GM21723 (cell line): Measurements from ENCODE around the gene ARHGEF1.

ENCODE experiments used
- ATAC-seq: cut with Tn5 transposase; IDR thresholded peaks from one replicate; pipeline ENCODE4 v1.9.1; 2021; ENCODE audit warnings: mild to moderate bottlenecking, moderate library complexity; ENCODE audit not compliant: unreplicated experiment

The ARHGEF1 gene

DNA sequence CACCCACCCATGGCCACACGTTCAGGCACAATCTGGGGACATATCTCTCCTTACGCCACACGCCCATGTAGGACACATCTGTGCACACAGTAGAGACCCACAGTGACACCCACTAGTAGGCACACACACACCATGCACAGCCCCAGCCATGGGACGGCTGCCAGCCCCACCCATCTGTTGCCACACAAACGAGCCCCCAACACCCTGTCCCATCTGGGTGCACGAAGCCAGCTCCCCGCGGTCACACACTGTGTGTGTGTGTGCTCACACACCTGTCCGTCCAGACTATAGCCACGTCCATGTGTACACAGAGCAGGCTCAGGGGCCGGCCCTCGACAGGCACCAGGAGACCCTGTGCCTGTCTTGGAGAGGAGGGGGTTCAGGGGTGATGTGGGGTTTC, 34.7 kb downstream of the ARHGEF1 start:
- ATAC-seq: no peak

DNA sequence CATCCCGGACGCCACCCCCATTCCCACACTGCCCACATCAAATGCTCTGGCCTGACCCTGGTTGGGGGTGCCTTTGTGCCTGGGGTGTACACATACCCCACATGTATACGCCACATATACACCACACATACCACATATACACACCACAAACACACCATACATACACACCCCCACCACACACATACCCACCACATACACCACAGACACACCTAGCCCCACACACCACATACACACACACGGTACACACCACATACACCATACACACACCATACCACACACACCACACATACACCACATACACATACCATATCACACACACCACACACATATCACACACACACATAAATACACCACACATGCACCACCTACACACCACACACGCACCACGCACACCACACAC, 35.1 kb downstream of the ARHGEF1 start:
- no peak for ATAC-seq

DNA sequence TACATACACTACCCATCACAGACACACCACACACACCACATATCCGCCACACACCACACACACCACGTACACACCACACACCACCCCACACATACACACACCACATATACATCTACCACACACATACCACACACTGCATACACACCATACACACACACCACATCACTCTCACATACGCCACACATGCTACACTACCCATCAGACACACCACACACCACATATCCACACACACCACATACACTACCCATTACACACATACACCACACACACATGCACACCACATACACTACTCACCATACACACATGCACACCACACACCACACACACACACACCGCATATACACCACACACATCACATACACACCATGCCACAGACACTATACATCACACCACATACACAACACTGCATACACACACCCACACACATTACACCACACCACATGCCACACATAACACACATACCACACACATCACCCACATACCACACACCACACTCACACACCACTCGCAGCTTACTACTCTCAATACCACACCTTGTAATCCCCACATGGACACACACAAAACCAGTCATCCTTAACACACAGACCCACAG, 35.8 kb downstream of the ARHGEF1 start:
- no peak for ATAC-seq

DNA sequence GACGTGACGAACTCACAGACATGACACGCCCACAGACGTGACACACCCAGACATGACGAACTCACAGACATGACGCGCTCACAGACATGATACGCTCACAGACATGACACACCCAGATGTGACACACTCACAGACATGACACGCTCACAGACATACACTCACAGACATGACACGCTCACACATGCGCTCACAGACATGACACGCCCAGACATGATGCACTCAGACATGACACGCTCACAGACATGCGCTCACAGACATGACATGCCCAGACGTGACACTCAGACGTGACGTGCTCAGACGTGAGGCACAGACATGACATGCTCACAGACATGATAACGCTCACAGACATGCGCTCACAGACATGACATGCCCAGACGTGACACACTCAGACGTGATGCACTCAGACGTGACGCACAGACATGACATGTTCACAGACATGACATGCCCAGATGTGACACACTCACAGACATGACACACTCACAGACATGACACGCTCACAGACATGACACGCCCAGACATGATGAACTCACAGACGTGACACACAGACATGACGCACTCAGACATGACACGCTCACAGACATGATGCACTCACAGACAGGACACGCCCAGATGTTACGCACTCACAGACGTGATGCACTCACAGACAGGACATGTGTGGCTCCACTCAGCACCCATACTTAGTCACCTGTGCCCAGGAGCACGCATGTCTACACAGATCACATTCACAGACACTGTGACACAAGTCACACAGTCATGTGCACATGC, 37.1 kb downstream of the ARHGEF1 start:
- no peak for ATAC-seq

DNA sequence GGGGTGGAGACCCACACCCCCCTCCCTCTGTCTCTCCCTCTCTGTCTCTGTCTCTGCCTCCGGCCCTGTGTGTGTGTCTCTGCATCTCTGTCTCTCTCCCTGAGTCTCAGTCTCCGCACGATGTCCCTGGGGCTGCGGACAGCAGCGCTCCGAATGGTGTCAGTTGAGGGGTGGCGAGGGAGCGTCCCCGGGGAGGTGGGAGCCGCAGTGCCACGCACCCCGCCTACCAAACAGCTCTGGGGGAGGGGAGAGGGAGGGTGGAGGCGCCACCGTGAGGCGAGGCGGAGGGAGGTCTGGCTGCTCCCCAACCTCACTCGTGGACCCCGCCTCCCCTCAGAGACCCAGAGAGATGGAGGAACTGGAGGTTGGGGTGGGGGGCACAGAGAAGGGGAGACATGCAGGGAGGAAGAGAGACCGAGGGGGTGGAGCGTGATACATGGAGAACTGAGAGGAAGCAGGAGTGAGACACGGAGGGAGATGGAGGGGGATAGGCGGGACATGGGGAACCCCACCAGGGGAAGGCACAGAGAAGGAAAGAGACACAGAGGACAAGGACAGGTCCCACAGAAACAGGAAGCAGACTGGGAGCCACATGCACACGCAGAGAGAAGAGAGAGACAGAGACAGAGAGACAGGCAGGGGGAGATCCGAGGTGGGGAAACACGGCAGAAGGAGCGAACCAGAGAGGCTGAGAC, 38.0 kb downstream of the ARHGEF1 start:
- no peak for ATAC-seq

DNA sequence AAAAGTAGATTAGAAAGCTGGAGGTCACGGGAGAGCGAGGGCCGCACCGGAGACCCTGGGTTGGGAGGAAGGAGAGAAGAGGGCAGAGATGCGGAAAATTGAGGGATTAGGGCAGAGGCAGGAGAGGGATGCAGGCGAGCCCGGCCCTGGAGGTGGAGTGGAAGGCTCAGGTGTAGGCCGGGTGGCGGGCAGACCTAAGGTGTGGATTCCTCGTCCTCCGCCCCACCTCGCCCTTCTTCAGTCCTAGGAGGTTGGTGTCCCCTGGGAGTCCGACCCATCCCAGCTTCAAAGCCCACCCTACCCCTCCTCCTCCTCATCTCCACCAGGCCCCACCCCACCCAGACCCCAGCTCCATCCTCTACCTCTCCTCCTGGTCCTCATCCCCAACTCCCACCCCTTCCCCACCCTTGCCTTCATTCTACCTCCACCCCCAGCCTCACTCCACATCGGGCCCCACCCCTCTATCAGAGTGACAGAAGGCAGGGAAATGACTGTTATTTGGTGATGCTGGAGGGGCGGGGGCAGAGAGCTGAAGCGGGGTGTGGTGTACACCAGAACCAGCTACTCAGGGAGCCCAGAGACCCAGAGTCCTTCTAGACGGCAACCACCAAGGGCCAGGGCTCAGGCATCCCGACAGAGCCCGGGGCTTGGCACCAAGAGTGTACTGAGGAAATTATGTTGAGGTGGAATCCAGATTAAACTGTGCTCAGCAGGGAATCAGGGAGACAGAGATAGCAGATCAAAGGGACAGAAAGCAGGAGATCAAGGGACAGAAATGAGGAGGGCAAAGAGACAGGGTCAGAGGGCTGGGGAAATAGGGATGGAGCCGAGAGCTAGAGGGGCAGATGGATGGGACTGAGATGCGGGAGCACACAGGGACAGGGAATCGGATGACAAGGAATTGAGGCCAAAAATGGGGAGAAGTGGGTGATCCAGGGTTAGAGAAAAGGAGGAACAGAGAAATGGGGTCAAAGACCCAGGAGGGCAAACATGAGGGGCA, 38.9 kb downstream of the ARHGEF1 start:
- ATAC-seq: no peak

DNA sequence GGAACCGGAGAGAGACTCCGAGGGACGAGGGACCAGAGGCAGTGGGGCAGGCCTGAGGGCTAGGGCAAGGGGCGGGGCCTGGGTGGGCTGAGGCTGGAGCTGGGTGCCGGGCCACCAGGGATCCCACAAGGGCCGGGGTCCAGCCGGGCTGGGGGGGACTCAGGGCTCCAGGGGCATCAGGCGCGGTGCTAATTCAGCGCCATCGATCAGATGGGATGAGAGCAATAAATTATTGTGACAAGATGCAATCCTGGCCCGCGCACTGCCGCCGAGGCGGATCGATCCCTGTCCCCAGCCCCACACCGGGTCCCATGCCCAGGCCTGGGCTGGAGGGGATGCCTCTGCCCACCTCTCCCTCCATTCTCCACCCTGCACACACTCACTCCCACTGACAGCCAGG, 39.6 kb downstream of the ARHGEF1 start:
- no peak for ATAC-seq

DNA sequence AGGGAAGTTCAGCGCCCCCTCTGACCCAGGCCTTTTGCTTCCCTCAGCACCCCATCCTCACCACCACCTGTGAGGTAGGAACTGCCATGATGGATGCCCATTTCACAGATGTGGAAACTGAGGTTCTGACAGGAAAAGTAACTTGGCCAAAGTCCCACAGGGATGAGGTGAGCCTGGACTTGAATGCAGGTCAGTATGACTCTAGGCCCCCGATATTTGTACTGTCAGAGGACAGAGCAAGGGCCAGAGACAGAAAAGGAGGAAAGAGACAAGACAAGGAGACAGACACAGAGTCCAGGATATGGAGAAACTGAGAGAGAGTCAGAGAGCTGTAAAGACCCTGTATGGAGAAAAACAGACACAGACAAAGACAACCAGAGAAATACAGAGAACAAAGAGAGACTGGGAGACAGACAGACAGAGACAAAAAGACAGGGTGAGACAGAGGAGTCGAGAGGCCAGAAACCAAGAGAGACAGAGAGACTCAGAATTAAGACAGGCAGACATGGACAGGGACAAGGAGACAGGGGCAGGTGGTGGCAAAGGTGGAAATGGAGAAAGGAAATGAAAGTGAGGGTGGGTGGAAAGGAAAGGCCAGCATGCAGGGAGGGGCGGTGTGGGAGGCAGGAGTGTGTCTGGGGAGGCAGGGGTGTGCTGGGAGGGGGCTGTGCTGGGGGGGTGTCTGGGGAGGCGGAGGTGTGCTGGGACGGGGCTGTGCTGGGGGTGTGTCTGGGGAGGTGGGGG, 40.2 kb downstream of the ARHGEF1 start:
- no peak for ATAC-seq

DNA sequence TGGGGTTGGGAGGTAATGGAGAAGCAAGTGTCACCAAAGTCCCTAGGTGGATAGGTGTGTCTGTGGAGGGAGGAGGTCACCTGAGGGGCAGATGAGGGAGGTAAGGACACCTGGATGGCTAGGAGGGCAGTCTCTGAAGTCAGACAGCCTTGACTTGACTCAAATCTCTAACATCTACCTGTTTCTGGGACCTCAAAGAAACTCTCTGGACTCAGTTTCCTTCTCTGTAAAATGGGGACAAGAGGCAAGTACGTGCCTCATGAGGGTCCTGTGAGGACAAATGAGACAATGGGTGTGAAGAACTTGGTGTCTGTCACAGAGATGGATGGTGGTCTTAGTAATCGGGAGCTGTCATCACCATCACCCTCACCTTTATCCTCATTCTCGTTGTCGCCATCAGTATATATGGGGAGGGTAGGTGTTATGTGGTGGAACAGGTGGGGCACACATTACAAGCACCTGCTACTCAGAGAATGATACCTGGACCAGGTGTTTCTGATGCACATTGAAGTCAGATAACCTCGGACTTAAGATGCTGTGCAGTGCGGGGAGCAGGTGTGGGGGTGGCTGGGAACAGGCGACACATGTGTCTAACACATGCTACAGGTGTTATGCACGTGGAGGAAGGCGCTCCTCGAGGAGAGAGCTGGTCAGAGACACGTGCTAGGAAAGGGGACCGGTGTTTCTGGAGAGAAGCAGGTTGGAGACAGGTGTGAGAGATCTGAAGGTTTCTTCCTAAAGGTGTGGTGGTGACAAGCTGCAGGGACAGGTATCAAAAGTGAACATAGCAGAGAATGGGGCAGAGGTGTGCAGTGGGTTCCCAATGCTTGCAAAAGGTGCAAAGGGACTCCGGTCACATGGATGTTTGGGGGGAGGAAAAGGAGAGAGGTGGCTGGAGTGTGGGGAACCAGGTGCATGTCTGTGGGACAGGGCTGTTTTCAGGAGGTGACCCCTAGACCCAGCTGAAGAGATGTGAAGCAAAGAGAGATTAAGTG, 41.5 kb downstream of the ARHGEF1 start:
- ATAC-seq: no peak

DNA sequence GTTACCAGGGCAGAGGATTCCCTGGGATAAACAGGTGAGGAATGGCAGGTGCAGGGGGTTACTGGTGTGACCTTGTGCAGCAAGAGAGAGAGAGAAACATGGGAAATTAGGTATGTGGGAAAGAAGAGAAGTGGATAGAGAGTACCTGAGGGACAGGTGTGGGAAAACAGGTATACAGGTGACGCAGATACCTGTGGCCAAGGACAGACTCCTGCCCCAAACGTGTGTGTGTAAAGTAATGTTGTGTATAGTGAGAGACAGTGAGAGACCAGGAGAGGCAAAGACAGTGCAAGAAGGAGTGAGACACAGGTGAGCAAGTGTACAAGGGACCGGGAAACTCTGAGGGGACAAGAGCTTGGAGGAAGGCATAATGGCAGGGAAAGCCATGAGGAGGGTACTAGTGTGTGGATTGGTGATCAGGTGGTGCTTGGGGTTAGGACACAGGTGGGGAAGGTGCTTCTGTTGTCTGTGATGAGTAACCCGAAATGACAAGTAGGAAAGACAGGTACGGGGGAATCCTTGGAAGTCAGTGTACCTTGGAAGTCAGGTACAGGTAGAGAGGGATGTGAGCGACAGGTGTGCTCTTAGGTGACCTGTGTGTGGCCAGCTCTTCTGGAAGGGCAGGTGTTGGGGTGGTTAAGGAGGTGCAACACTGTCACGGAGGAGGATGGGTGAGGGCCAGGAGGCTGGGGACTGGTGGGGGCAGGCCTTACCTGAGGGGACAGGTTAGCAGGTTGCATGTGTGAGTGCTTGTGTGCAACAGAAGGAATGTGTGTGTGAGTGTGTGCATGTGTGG, 42.4 kb downstream of the ARHGEF1 start:
- no peak for ATAC-seq

DNA sequence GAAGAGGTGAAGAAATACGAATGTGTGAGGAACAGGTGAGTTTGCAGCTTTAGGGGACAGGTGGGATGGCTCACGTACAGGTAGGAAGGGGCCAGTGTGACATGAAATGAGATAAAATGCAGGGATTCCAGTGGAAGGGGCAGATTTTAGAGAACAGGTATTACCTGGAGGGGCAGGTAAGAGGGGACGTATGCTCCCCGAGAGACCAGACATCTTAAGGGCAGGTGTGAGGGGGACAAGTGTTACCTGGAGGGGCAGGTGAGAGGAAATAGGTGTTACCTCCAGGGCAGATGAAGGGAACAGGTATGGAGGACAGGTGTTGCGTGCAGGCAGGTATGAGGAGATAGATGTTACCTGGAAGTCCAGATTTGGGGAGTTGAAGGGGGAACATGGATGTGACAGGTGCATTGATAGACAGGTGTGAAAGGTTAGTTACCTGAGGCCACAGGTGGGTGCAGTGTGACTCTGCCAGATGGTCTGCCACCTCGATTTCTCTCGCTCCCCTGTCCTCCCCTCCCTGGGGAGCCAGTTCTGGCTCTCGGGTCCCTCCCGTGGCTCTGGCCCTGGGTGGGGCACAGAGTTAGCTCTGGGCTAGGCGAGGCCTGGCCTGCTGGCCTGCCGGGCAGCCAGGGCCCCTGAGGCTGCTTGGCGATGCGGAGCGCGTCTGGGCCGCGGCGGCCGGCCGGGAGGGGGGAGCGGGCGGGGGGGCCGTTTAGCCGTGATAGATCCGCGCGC, 43.2 kb downstream of the ARHGEF1 start:
- no peak for ATAC-seq

DNA sequence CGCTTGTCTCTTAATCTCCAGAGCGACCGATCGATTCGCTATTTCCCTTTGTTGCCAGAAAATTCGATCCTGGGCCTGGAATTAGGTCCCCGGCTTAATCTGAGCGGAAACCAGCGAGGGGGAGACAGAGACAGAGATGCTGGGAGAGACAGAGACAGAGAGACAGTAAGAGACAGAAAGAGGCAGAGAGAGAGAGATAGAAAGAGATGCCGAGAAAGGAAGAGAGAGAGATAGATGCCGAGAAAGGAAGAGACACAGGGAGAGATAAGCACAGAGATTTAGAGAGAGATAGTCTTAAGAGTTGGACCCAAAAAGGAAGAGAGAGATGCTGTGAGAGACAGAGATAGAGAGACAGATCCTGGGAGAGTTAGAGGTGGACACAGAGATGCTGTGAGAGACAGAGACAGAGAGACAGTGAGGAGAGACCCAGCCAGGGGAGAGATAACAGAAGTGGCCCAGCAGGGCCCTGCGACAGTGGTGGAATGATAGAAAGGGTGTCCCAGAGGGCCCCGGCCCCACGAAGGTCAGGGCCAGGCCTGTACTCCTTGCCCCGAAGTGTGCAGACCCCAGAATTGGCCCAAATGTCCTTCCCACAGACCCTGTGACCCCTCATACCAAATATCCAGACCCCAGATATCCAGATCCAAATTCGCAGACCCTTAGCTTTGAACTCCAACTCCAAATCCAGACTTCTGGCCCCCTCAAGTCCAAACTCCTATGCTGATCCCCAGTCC, 43.9 kb downstream of the ARHGEF1 start:
- no peak for ATAC-seq

DNA sequence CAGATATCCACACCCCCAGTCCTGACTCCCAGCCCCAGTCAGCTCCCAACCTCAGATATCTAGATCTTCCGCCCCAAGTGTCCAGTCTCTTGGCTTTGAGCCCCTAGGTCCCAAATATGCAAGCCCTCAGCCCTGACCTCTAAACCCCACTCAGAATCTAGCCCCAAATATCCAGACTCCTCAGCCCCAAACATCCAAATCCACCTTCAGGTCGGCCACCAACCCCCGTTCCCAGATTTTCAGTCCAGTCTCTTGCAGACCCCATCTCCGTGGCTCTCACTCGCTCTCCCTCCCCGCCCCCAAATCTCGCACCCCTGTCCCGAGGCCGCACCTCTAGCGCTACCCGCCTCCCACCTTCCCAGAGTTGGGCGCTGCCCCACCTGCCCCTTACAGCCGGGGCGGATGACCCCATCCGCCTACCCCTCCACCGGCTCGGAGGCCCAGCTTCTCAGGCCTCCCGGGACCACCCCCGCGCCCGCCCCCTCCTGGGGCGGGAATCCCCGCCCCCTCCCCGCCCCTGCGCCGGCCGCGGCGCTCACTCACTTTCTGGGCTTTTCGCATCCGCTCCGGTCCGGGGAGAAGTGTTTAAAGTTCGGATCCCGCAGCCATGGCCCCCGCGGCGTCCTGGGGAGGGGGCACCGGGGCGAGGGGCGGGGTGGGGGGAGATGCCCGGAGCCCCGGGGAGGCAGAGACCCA, 44.7 kb downstream of the ARHGEF1 start:
- ATAC-seq: no peak

DNA sequence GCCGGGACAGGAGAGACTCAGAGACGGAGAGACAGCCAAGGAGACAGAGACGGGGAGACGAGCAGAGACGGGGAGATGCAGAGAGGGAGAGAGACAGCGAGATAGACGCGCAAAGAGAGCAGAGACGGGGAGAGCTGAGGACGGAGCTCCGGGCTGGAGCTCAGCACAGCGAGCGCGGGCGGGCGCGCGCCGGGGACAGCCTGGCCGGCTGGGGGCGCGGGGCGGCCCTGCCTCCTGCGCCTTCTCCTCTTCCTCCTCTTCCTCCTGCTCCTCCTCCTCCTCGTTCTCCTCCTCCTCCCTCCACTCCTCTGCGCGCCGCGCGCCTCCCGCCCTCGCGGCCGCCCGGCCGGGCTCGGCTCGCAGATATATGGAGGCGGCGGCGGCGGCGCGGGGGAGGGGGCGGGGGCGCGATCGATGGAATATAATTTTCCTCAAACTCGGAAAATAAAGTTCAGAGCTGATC, 45.3 kb downstream of the ARHGEF1 start, which contains the start of gene ERFL:
TSS of gene ERFL (minus strand) at position 229 of the 463 bp plus-strand sequence. CDS start 15,530 bp downstream, outside the sequence.
- no peak for ATAC-seq

DNA sequence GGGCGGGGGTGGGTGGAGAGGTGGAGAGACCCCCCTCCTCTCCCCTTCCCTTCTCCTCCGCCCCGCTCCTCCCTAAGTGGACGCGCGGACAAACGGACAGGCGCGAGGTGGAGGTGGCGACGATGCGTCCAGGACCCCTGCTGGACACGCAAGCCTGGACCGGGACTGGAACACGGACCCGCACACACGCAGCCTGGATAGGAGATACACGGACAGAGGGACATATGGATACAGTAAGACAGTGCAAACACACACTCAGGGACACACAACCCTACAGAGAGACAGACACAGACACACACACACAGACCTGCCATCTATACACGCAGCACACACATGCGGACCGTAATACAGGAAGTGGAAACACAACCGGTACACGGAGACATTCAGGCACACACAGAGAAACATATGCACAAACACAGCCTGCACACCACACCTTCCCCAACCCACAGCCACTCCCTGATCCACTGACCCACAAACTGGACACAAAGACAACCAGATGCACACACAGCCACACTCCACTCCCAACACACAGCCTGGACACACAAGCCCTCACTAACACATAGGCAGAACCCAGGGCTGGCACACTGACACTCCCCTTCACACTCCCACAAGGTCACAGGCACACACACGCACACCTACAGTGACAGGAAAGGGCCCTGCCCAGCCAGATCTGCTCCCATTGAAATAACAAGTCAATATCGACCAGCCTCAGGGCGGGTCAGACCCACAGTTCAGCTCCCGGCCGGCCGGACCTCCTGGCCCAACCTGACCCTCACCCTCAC, 46.0 kb downstream of the ARHGEF1 start:
- no peak for ATAC-seq
